COLO668 (cell line): Measurements from ENCODE around the gene GNAT1.
"Not testable (repeated sequence)": the region's sequence is repeated elsewhere in the genome, so short reads cannot be mapped to it uniquely, and the experiment has no call there.

ENCODE experiments used
- DNase-seq: peaks from one replicate; lab custom pipeline; 2025; ENCODE audit not compliant: unreplicated experiment; lab: John Stamatoyannopoulos, UW

GNAT1 gene

DNA sequence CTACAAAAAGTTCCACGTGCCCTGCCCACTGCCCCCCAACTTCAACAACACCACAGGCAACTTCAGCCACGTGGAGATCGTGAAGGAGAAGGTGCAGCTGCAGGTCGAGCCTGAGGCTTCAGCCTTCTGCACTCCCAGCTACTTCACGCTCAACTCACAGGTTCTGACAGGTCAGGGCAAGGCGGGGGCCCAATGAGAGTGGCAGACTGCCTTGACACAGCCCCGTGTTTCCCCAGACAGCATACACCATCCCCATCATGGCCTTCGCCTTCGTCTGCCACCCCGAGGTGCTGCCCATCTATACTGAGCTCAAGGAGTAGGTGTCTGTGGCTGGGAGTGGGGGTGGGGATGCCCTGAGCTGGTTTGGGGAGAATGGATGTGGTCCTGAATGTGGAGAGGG lies 26.3 kb downstream of the GNAT1 start:
- DNase-seq = no peak

GRCh38 chr3:50218448-50218847 lies 27.0 kb downstream of the GNAT1 start:
- no peak for DNase-seq

GRCh38 chr3:50219285-50219684 lies 27.9 kb downstream of the GNAT1 start:
- no peak for DNase-seq

DNA sequence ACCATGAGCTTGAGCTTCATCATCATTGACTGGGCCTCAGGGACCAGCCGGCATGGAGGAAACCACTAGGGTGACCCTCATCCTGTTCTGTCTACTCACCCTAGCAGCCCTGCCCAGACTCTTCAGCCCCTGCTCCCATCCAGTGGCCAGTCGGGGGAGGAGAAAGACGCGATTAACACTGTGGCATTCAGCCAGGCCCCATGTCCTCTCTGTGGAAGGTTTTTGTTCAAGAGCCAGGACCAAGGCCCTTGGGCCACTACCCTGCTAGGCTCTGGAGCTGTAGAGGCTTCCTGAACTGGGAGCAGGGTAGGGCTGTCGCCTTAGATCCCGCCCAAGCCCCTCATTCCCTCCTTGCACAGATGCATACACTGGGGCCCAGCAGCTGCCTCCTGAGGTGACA lies 28.7 kb downstream of the GNAT1 start:
- DNase-seq = no peak

GRCh38 chr3:50221051-50221410 lies 29.6 kb downstream of the GNAT1 start:
- no peak for DNase-seq

- peak; percentile 7 for DNase-seq
Observed at GRCh38 chr3:50221411-50222168, 30.2 kb downstream of the GNAT1 start.

DNA sequence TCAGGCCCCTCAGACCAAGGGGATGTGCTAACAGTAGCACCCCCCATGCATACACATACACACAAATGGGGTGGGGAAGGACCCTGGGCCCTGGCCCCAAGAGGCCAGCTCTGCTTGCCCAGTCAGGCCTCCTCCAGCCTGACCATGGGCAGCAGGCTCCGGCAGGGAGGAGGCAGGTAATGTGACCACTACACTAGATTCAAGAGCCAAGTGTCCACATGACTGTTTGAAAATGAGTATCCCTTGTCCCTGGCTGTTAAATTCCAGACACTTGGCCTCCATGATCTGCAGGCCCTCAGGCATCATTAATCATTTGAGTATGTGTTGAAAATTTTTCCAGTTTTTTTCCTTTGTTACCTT lies 30.7 kb downstream of the GNAT1 start:
- DNase-seq = no peak

DNA sequence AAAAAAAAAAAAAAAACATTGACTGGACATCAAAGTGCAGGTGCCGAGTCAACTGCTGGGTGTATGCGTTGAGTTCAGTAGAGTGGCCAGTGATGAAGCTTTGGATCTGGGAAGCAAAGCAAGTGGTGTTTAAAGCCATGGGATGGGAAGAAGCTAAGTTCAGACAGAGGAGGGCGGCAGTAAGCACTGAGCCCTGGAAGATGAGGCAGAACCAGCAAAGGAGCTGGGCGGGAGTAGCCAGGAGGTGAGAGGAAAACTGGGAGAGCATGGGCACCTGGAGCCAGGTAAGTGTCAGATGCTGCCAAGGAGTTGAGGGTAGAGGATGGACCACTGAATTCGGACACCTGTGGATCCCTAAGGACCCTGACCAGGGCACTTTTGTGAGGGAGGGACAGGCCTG lies 33.2 kb downstream of the GNAT1 start:
- no peak for DNase-seq

DNA sequence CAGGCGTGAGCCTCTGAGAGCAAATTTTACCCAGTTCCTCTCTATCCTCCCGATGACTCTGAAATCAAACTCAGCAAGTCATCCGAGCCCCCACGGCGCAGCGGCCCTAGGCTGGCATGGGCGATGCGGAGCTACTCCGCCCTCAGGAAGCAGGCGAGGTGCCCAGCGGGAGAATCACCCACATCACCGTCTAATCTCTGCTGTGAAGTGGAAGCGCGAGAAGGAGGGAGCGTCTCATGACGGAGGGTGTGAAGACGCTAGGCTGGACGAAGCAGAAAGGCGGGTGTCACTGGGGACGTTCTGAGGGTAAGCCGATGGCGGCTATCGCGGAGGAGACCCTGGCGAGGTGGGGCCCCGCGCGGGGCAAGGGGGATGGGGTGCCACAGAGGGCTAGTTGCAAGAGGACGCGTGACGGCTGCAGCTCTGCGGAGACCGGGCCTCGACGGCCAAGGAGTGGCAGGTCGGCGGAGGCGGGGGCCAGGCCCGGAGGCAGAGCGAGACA lies 35.5 kb downstream of the GNAT1 start:
- peak; percentile 41 for DNase-seq

DNA sequence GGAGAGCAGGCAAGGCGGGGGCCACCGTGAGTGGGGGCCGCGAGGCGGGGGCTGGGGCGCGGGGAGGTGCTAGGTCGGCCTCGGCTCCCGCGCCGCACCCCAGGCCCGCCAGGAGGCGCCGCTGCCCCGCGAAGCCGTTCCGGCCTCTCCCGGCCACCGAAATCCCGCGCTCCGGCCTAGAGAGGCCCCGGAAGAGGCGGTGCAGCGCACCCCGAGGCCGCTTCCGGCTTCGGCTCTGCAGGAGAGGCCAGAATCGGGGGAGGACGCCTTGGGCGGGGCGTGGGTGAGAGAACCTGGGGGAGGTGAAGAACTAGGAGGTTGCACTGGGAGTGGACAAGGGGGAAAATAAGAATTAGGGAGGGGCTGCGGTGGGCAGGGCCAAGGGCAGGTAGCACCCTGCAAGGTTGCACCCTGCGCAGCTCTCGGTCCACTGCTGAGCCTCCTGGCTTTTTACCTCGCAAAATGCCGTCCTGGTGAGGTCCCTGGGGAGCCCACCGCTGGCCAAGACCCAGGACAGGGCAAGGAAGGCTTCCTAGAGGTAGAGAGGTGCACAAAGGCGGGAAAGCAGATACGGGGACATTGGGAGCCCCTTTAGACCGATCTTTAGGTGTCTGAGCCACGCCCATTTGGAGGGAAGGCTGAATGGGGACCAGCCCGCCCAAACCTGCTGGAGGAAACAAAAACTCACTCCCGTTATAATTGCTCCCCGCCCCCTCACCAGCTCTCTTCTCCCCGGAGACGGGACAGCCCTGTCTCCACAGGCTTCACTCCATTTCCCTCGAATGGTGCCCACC lies 36.2 kb downstream of the GNAT1 start:
- DNase-seq = peak; percentile 91

DNA sequence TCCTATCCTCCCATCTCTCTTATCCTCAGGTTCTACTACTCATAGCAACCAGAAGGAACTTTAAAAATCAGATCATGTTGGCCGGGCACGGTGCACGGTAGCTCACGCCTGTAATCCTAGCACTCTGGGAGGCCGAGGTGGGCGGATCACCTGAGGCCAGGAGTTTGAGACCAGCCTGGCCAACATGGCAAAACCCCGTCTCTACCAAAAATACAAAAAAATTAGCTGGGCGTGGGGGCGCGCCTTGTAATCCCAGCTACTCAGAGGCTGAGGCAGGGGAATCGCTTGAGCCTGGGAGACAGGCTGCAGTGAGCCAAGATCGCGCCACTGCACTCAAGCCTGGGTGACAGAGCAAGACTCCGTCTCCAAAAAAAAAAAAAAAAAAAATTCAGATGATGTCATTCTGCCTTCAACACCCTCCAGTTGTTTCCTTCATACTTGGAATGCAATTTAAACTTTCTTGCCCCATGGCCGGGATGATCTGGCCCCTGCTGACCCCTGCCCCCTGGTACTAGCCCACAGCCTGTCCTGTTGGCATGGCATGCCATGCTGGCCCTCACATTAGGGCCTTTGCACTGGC lies 36.9 kb downstream of the GNAT1 start:
- DNase-seq = not testable (repeated sequence)

DNA sequence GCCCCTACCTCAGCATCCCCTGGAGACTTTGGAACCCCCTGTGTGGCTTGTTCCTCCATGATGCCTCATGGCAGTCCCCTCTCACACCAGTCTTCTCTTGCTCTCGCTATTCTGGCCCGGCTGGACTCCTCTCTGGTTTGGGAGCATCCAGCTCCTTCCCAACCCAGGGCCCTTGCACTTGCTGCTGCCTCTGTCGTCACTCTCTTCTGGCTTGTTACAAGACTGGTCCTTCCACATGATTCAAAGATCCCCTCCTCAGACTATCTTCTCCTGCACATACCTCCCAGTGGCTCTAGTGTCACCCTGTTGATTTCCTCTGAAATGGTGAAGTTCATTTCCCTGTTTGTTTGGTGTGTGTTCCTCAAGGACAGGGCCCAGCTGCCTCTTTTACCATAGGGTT lies 38.1 kb downstream of the GNAT1 start:
- DNase-seq = no peak

DNA sequence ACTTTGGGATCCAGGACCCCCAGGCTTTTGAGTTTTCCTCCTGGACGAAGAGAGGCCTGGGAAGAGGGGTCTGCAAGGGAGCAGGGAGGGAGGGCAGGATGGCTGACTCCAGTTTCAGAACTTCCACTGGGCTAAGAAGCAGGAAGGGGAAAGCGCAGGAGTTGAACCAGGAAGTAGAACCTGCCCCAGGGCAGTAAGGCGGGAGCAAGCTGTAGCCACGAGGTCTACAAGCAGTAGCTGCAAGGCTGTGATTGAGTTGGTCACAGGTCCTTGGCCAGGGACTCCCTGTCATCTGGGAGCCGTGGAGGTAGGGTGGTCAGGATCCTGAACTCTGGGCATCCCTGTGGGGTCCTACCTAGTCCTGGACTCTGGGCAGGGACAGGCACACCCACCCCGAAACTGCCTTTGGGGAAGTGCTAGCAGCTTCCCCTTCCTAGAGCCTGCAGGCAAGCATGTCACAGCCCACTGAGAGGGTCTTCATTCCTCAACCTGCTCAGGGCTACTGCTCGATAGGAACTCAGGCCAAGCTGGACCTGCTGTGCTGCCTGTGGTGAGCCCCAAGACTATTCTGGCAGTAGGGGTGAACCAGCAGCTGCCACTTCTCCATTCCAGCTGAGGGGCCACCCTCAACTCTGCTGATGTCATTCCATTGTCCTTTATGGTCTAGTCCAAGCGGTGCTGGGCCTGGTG lies 38.8 kb downstream of the GNAT1 start:
- DNase-seq = no peak

DNA sequence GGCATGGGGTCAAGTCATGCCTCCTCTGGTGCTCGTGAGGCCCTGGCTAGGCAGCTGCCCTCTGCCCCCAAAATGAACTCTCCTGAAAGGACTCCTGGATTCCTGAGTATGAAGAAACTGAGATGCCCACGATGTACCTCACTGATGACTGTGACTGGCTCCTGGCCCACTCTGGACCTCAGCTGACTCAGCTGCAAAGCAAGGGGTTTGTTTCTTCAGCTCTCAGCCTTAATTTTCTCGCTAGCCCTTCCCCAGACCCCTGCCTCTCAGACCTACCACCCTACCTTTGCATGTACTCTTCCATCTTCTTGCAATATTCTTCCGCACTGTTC lies 39.4 kb downstream of the GNAT1 start:
- DNase-seq = no peak

GRCh38 chr3:50231581-50231980 lies 40.2 kb downstream of the GNAT1 start:
- DNase-seq = no peak

DNA sequence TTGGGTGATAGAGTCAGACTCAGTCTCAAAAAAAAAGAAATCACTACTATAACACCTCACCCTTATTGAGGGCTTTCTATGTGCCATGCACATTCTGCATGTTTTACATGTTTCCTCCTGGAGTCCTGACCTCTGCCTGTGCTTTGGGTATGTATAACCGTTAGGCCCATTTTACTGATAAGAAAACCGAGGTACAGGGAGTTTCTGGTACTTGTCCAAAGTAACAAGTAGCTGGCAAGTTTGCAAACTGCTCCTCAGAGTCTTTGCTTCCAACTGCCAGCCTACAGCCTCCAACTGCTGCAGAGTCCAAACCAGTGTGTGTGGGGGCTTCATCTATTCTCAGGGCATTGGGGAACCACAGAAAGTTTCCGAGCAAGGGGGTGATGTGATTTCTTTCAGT lies 40.9 kb downstream of the GNAT1 start:
- no peak for DNase-seq

GRCh38 chr3:50233176-50233575 lies 41.8 kb downstream of the GNAT1 start:
- peak; percentile 6 for DNase-seq

DNA sequence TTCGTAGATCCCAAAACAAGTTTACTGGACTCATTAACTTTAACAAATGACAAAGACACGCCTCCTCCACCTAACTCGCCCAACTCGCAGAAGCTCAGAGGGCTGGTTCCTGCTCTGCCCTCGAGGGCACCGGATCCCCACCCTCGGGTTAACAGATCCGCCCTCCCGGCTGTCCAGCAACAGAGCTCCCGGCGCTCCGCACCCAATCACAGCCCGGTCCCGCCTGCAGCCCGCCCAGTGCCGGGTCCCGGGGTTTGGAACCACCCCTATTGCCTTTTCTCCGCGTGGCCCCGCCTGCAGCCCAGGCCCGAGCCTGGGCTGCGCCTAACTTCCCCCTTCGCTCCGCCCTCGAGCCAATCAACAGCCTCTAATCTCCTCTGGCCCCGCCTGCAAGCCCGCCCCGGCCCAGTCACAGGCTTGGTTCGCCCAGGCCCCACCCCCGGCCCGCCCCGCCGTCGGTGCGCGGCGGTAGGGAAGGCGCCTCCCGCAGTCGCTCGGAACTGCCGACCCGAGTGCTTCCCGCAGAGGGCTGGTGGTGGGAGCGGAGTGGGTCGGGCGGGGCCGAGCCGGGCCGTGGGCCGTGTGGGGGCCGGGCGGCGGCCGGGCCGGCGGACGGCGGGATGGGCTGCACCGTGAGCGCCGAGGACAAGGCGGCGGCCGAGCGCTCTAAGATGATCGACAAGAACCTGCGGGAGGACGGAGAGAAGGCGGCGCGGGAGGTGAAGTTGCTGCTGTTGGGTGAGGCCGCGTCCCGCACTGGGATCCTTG lies 44.5 kb downstream of the GNAT1 start, which contains the start of gene GNAI2:
Gene GNAI2, plus strand, starts transcription at position 489 of the 768 bp plus-strand sequence. Its CDS starts 132 bp downstream, at position 621.
- peak; percentile 97 for DNase-seq

DNA sequence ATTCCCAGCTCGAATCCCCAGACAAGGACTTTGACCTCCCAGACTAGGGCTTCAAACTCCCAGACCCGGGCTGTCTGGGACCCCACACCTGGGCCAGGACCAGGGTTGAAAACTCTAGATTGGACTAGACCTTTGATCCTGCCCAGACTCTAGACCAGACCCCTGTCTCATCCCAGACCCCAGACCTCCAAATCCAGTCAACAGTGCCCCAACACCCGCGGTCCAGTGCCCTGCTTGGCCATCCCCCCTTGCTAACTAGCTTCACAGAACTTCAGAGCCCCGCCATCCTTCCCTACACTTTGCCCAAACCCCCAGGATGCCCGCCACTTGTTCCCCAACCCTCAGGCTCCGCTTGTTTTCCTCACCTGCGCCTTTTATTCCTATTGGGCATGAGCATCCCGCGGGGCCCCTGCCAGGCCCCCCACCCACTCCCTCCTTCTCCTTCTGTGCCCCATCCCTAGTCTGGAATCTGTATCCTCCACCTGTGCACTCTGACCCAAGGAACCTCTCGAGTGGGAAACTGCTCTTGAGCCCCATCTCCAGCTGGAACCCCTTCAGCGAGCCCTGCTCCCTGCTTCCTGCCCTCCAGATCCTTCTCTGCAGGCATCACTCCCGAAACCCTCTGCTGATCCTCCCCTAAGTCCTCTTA lies 45.2 kb downstream of the GNAT1 start:
- no peak for DNase-seq

GRCh38 chr3:50237133-50237651 lies 45.8 kb downstream of the GNAT1 start:
- DNase-seq = peak; percentile 22
